Measurements from ENCODE around the gene PCNX2. TPM values are rescaled to one million over a fixed set of nuclear protein-coding genes. Genes with fewer than 3 reads are reported as not detected.

PCNX2 gene
- total RNA-seq, 1 donor from 2014 or later = 29.5 TPM

DNA sequence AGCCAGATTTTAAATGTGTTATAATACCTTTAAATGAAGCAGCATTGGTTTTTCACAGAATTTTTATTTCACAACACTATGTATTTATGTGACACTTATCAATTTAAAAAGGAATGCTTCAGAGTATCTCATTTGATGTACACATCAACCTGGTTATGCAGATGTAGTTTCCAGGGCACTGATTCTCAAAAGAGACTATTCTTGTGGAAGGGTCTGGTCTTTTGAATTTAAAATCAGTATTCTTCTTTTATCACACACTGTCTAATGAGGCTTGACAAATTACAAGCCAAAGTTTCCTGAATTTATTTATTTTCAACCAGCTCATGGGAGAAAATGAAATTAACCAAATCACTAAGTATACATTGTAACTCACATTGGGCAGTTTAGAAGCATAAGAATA lies 257.7 kb downstream of the PCNX2 start:
- Histone ChIP-seq H3K36me3 (ENCODE audit: control insufficient read depth, insufficient read depth, low read length) (no peaks in the 10 kb centered on the region), H3K27me3 (ENCODE audit: control insufficient read depth, insufficient read depth, low read length) (no peaks in the 10 kb centered on the region), H3K4me3 (ENCODE audit: low read depth, low read length) (no peak overlapping the region)
- no peak for DNase-seq (ENCODE audit: low read depth)
- TF ChIP-seq CTCF (IDR thresholded peaks at IDR 0.05; ENCODE audit: insufficient read depth, low read length, poor library complexity, severe bottlenecking) = no peak

- TF ChIP-seq CTCF (IDR thresholded peaks at IDR 0.05; ENCODE audit: insufficient read depth, low read length, poor library complexity, severe bottlenecking) = no peak
- Histone ChIP-seq H3K4me3 (ENCODE audit: low read depth, low read length) (no peak overlapping the region), H3K36me3 (ENCODE audit: control insufficient read depth, insufficient read depth, low read length) (no peaks in the 10 kb centered on the region), H3K27me3 (ENCODE audit: control insufficient read depth, insufficient read depth, low read length) (no peaks in the 10 kb centered on the region)
- DNase-seq (ENCODE audit: low read depth) = no peak
These were observed 260.7 kb downstream of the PCNX2 start for GRCh38 chr1:233034836-233035235.

DNA sequence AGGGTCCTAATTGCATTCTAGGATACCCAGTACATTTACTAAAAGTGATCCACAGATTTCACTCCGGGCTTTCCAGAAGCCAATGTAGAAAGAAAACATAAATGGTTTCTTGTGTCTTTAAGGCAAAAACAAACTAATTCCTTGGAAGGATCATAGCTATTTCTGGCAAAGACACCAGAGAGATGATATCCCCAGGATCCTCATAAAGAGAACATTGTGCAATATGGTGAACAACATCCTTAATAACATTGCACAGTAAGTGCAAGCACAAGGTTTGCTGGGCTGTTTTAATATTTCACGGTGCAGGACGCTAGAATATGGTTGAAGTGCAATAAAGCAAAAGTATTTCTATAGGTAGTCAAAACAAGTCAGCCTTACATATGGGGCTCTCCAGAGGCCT lies 262.2 kb downstream of the PCNX2 start:
- Histone ChIP-seq H3K27me3 (ENCODE audit: control insufficient read depth, insufficient read depth, low read length) (no peaks in the 10 kb centered on the region), H3K4me3 (ENCODE audit: low read depth, low read length) (no peak overlapping the region), H3K36me3 (ENCODE audit: control insufficient read depth, insufficient read depth, low read length) (no peaks in the 10 kb centered on the region)
- TF ChIP-seq CTCF (IDR thresholded peaks at IDR 0.05; ENCODE audit: insufficient read depth, low read length, poor library complexity, severe bottlenecking) = no peak
- no peak for DNase-seq (ENCODE audit: low read depth)

- no peak for DNase-seq (ENCODE audit: low read depth)
- H3K4me3 ChIP-seq (ENCODE audit: low read depth, low read length) = no peak overlapping the region
- no peaks in the 10 kb centered on the region for H3K27me3 ChIP-seq (ENCODE audit: control insufficient read depth, insufficient read depth, low read length)
- H3K36me3 ChIP-seq (ENCODE audit: control insufficient read depth, insufficient read depth, low read length) = no peaks in the 10 kb centered on the region
- TF ChIP-seq CTCF (IDR thresholded peaks at IDR 0.05; ENCODE audit: insufficient read depth, low read length, poor library complexity, severe bottlenecking) = no peak
These were observed 262.6 kb downstream of the PCNX2 start for GRCh38 chr1:233032916-233033315.

DNA sequence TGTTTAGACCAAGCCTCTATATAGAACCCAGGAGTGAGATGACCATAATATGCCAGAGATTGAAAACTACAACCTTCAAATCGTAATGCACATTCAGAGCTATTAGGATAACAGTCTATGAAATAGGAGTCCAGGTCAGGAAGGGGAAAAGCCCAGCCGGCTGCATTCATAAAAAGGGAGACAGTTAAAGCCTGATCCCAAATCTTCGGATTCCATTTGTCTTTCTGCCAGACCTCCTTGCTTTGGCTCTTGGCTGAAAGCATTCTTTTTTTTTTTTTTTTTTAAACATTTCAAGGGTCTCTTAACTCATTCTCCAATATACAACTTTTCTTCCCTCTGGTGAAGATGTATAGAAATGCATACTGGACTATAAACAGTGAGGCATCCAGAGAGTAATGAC lies 264.0 kb downstream of the PCNX2 start:
- no peak for TF ChIP-seq CTCF (IDR thresholded peaks at IDR 0.05; ENCODE audit: insufficient read depth, low read length, poor library complexity, severe bottlenecking)

DNA sequence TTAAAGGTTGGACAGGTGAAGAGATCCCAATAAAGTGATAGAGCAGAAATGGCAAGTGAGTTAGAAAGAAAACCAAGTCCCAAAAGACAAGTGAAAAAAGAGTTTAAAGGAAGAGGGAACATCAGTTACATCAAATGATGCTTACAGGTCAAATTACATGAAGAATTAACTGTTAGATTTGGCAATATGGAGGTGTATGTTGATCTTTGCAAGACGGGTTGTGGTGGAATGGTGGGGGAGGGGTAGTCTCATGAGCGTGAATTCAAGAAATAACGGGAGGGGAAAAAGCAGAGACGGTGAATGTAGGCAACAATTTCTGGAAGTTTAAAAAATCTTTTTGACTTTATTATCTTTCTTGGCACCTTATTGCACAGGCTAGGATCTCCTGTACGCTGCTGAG lies 268.5 kb downstream of the PCNX2 start:
- DNase-seq (ENCODE audit: low read depth) = no peak
- Histone ChIP-seq H3K27me3 (ENCODE audit: control insufficient read depth, insufficient read depth, low read length) (no peaks in the 10 kb centered on the region), H3K4me3 (ENCODE audit: low read depth, low read length) (no peak overlapping the region), H3K36me3 (ENCODE audit: control insufficient read depth, insufficient read depth, low read length) (peaks cover 1% of the 10 kb centered on the region)
- TF ChIP-seq CTCF (IDR thresholded peaks at IDR 0.05; ENCODE audit: insufficient read depth, low read length, poor library complexity, severe bottlenecking) = no peak

More for the DNA sequence above, 264.0 kb downstream of the PCNX2 start:
- Histone ChIP-seq H3K4me3 (ENCODE audit: low read depth, low read length) (no peak overlapping the region), H3K27me3 (ENCODE audit: control insufficient read depth, insufficient read depth, low read length) (no peaks in the 10 kb centered on the region), H3K36me3 (ENCODE audit: control insufficient read depth, insufficient read depth, low read length) (no peaks in the 10 kb centered on the region)
- DNase-seq (ENCODE audit: low read depth) = no peak
